Kidney (tissue), 14 donors: ENCODE results near the gene DENND1B. TPM values are rescaled to one million over a fixed set of nuclear protein-coding genes. Genes with fewer than 3 reads are reported as not detected.

ENCODE experiments used
- DNase-seq, 5 donors: peaks; one replicate each; pipeline ENCODE4 v3.0.0-alpha.2; 2013 to 2020
- FAIRE-seq: peaks from 2 replicates; lab custom pipeline; 2012; peaks lifted over from hg19 to GRCh38; lab: Jason Lieb, UNC
- H3K27ac ChIP-seq, 2 donors: one replicate each; pipeline ENCODE4 v1.7.0; 2013; ENCODE audit warnings: low read depth in 2 of 2, low read length in 2 of 2, inconsistent platforms in 1 of 2
- H3K27me3 ChIP-seq: one replicate; pipeline ENCODE4 v1.7.1; 2013; ENCODE audit warnings: low read length, inconsistent platforms; ENCODE audit not compliant: control insufficient read depth, insufficient read depth
- H3K36me3 ChIP-seq, 3 donors: one replicate each; pipeline versions ENCODE4 v1.7.0 to v1.7.1; 2013; ENCODE audit warnings: low read length in 3 of 3, control low read depth in 1 of 3, inconsistent platforms in 1 of 3; ENCODE audit not compliant: insufficient read depth in 3 of 3, control insufficient read depth in 2 of 3
- H3K4me1 ChIP-seq, 3 donors: one replicate each; pipeline versions ENCODE4 v1.7.0 to v1.7.1; 2013; ENCODE audit warnings: low read length in 3 of 3, inconsistent platforms in 1 of 3, low read depth in 1 of 3; ENCODE audit not compliant: control insufficient read depth in 2 of 3, insufficient read depth in 2 of 3
- H3K4me3 ChIP-seq, 3 donors: one replicate each; pipeline versions ENCODE4 v1.7.0 to v1.8.1; 2013; ENCODE audit warnings: low read length in 3 of 3, control low read depth in 1 of 3, inconsistent platforms in 1 of 3
- H3K9ac ChIP-seq, 3 donors: one replicate each; pipeline versions ENCODE4 v1.7.0 to v1.7.1; 2013; ENCODE audit warnings: low read length in 3 of 3, control low read depth in 1 of 3, inconsistent platforms in 1 of 3
- H3K9me3 ChIP-seq, 3 donors: one replicate each; pipeline versions ENCODE4 v1.7.0 to v1.7.1; 2013; ENCODE audit warnings: low read length in 3 of 3, control low read depth in 1 of 3, inconsistent platforms in 1 of 3; ENCODE audit not compliant: control insufficient read depth in 2 of 3, insufficient read depth in 1 of 3
- intact Hi-C: fragments of 100-400 bp; cut with DNase I; formaldehyde crosslinking; loops from one replicate; pipeline ENCODE4 v1.11.1; 2022
- polyA plus RNA-seq: library from polyadenylated mRNA; stranded (reverse); fragments of 350-450 nt; fragmentation: Illumina TruSeq; extraction: RNeasy Lipid Tissue Mini Kit (QIAGEN cat#74804); gene quantifications from one replicate; pipeline ENCODE4 v1.2.3, GENCODE V29; 2014; ENCODE audit warnings: low read depth, low replicate concordance; ENCODE audit not compliant: insufficient read depth
- total RNA-seq: library from RNA; stranded (reverse); fragmentation: NEBNext Ultra II Directional; extraction: Animal tissue kit (Norgen Biotek cat#: 25700); gene quantifications from one replicate; pipeline ENCODE4 v1.2.1, GENCODE V29; 2021
- TF ChIP-seq, protein P1 (sequence below): IDR thresholded peaks from 3 replicates; pipeline ENCODE4 v1.5.1; 2012; ENCODE audit warnings: mild to moderate bottlenecking, moderate library complexity, borderline replicate concordance; ENCODE audit not compliant: insufficient read depth; ENCODE audit errors: extremely low read depth
- donor health status: control.
- donor health status: control.
- donor health status: control.
- donor health status: control.
- donor health status: control.
- donor health status: DM: yes; HTN: yes; CAD: no.
- donor health status: Normal renal cell carcinoma (clear cell type).

Gene DENND1B
- total and polyA plus RNA-seq, 2 donors from 2014 or later = 3.1 to 20.6 TPM

GRCh38 chr1:197619008-197619640, 156.2 kb downstream of the DENND1B start:
- no peak overlapping the region for H3K9ac ChIP-seq
- peaks cover 0 to 2% (median 0%) of the 10 kb centered on the region in 3 donors for H3K36me3 ChIP-seq
- H3K4me3 ChIP-seq = no peak overlapping the region
- TF ChIP-seq, protein P1, sequence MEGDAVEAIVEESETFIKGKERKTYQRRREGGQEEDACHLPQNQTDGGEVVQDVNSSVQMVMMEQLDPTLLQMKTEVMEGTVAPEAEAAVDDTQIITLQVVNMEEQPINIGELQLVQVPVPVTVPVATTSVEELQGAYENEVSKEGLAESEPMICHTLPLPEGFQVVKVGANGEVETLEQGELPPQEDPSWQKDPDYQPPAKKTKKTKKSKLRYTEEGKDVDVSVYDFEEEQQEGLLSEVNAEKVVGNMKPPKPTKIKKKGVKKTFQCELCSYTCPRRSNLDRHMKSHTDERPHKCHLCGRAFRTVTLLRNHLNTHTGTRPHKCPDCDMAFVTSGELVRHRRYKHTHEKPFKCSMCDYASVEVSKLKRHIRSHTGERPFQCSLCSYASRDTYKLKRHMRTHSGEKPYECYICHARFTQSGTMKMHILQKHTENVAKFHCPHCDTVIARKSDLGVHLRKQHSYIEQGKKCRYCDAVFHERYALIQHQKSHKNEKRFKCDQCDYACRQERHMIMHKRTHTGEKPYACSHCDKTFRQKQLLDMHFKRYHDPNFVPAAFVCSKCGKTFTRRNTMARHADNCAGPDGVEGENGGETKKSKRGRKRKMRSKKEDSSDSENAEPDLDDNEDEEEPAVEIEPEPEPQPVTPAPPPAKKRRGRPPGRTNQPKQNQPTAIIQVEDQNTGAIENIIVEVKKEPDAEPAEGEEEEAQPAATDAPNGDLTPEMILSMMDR = peak; percentile 38
- intact Hi-C loops = loop anchor here (5.0 kb wide), 1 partner anchor 253 kb away; no protein-coding TSS in a partner anchor
- FAIRE-seq (no peak), DNase-seq (peak in 2 of 5 donors; percentile 19 to 53)
- no peaks in the 10 kb centered on the region for H3K9me3 ChIP-seq
- no peaks in the 10 kb centered on the region for H3K27me3 ChIP-seq
- no peak overlapping the region for H3K27ac ChIP-seq
- no peaks in the 10 kb centered on the region for H3K4me1 ChIP-seq

GRCh38 chr1:197618061-197618460, 157.2 kb downstream of the DENND1B start:
- H3K4me3 ChIP-seq = no peak overlapping the region
- peak in 1 of 5 donors; percentile 12 for DNase-seq
- H3K27ac ChIP-seq = no peak overlapping the region
- no peak for FAIRE-seq
- no peaks in the 10 kb centered on the region for H3K9me3 ChIP-seq
- peaks cover 0 to 2% (median 0%) of the 10 kb centered on the region in 3 donors for H3K36me3 ChIP-seq
- H3K9ac ChIP-seq = no peak overlapping the region
- intact Hi-C loops = loop anchor here (5.0 kb wide), 1 partner anchor 254 kb away; no protein-coding TSS in a partner anchor
- no peaks in the 10 kb centered on the region for H3K27me3 ChIP-seq
- H3K4me1 ChIP-seq = no peaks in the 10 kb centered on the region
- TF ChIP-seq, protein P1 = no peak

DNA sequence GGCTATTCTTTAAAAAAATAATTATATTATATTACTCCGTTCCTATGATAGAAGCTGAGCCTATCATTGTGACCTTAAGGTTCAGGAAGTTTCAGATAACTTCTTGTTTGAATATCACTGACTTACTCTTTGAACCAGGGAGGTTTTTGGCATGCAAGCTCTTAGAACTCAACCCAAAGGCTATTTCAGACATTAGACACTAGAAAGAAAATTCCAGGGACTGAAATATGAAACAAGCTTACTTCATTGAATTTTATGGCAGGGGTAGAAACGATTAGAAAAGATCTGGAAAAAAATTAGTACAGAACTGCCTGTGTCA, 159.6 kb downstream of the DENND1B start:
- Histone ChIP-seq H3K4me1 (no peaks in the 10 kb centered on the region), H3K9ac (no peak overlapping the region), H3K27ac (no peak overlapping the region), H3K9me3 (no peaks in the 10 kb centered on the region), H3K36me3 (peaks cover 0 to 2% (median 0%) of the 10 kb centered on the region in 3 donors), H3K4me3 (no peak overlapping the region), H3K27me3 (no peaks in the 10 kb centered on the region)
- TF ChIP-seq, protein P1 = no peak
- intact Hi-C loops = loop anchor here (5.0 kb wide), 1 partner anchor 257 kb away; no protein-coding TSS in a partner anchor
- DNase-seq = no peak
- FAIRE-seq = no peak
